Fibroblast of villous mesenchyme (primary cell): Measurements from ENCODE around the gene GPR39. TPM values are rescaled to one million over a fixed set of nuclear protein-coding genes. Genes with fewer than 3 reads are reported as not detected.

Experiments used
- DNase-seq: peaks from one replicate; pipeline ENCODE4 v3.0.0-alpha.2; 2010; ENCODE audit warnings: low read depth
- H3K4me3 ChIP-seq: 2 replicates; pipeline ENCODE4 v1.5.1; 2011; ENCODE audit warnings: low read depth, mild to moderate bottlenecking, low read length
- total RNA-seq: library from RNA; depleted of rRNA; stranded (reverse); fragments of >200 nt; gene quantifications from 2 replicates; pipeline ENCODE4 v1.2.3, GENCODE V29; 2012
- TF ChIP-seq, protein P1 (sequence below): IDR thresholded peaks from 2 replicates; pipeline ENCODE4 v1.5.1; 2012; ENCODE audit warnings: low read depth, mild to moderate bottlenecking, low read length; ENCODE audit not compliant: insufficient read depth

Gene GPR39
- total RNA-seq, 1 donor, result 5.6 TPM

- H3K4me3 ChIP-seq, result no peak overlapping the region
- TF ChIP-seq, protein P1, sequence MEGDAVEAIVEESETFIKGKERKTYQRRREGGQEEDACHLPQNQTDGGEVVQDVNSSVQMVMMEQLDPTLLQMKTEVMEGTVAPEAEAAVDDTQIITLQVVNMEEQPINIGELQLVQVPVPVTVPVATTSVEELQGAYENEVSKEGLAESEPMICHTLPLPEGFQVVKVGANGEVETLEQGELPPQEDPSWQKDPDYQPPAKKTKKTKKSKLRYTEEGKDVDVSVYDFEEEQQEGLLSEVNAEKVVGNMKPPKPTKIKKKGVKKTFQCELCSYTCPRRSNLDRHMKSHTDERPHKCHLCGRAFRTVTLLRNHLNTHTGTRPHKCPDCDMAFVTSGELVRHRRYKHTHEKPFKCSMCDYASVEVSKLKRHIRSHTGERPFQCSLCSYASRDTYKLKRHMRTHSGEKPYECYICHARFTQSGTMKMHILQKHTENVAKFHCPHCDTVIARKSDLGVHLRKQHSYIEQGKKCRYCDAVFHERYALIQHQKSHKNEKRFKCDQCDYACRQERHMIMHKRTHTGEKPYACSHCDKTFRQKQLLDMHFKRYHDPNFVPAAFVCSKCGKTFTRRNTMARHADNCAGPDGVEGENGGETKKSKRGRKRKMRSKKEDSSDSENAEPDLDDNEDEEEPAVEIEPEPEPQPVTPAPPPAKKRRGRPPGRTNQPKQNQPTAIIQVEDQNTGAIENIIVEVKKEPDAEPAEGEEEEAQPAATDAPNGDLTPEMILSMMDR, result no peak
- DNase-seq, result peak; percentile 77
Measured at GRCh38 chr2:132438691-132439090, 22.1 kb downstream of the GPR39 start.

- H3K4me3 ChIP-seq, result no peak overlapping the region
- DNase-seq, result no peak
- TF ChIP-seq, protein P1, result no peak
Measured at GRCh38 chr2:132439703-132440398, 23.2 kb downstream of the GPR39 start.

DNA sequence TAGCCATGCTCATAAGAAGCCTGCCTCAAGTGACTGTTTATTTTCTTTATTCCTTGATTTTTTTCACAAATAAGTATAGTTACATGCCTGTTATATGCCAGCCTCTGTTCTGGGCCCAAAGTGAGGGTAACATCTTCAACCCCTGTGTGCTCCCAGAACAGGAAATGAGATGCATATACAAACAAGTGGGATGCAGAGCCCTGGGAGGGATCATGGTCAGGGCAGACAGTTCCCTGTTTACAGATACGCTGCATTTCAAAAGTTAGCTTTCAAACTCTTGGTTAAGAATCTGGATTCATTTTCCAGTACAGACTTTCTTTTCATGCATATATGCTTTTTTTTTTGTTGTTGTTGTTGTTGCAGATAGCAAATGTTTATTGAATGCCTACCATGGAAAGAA, 24.4 kb downstream of the GPR39 start:
- DNase-seq, result peak; percentile 35
- H3K4me3 ChIP-seq, result no peak overlapping the region
- TF ChIP-seq, protein P1, result no peak

GRCh38 chr2:132442278-132442677, 25.7 kb downstream of the GPR39 start:
- TF ChIP-seq, protein P1, result no peak
- DNase-seq, result no peak
- H3K4me3 ChIP-seq, result no peak overlapping the region

GRCh38 chr2:132443106-132443505, 26.5 kb downstream of the GPR39 start:
- no peak overlapping the region for H3K4me3 ChIP-seq
- TF ChIP-seq, protein P1, result no peak
- no peak for DNase-seq

DNA sequence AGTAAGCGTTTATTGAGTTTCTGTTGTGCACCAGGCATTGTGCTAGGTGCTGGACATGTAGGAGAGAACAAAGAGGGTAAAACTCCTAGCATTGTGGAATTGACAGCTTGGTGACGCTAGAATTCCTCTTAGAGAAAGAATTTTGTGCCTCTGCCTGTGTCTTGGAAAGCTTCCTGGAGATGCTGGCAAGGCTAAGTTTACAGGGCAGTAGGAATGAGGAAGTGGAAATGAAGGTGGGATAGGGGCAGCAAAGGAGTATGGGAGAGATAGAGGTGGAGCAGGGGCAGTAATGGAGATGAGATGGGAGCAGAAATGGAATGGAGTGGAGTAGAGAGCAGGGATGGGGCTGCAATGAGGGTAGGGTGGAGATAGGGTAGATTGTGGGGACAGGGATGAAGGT, 29.8 kb downstream of the GPR39 start:
- no peak overlapping the region for H3K4me3 ChIP-seq
- TF ChIP-seq, protein P1, result no peak
- no peak for DNase-seq

- TF ChIP-seq, protein P1, result no peak
- peak; percentile 28 for DNase-seq
- H3K4me3 ChIP-seq, result peak overlapping the region; percentile 32
Measured at GRCh38 chr2:132448331-132448730, 31.7 kb downstream of the GPR39 start.
